Heart right ventricle (tissue), 16 donors: ENCODE data around the gene F12. TPM values are rescaled to one million over a fixed set of nuclear protein-coding genes. Genes with fewer than 3 reads are reported as not detected.

Experiments
- ATAC-seq, 8 donors: fragments of 200-7000 bp; cut with Tn5 transposase; one replicate each; pipeline ENCODE4 v1.9.1; 2020; ENCODE audit warnings: mild to moderate bottlenecking in 8 of 8, moderate library complexity in 8 of 8, moderate number of reproducible peaks in 1 of 8
- DNase-seq, 2 donors: peaks; one replicate each; pipeline ENCODE4 v3.0.0-alpha.2; 2020
- H3K27ac ChIP-seq, 10 donors: fragments of 200-600 bp; sonication (generic) in 2 of 10; one replicate each; pipeline versions ENCODE4 v1.5.0 to v1.8.0; 2020 to 2022; ENCODE audit warnings: mild to moderate bottlenecking in 3 of 10
- H3K27me3 ChIP-seq, 7 donors: fragments of 200-600 bp; one replicate each; pipeline ENCODE4 v1.8.0; 2021 to 2022; ENCODE audit warnings: mild to moderate bottlenecking in 2 of 7
- H3K36me3 ChIP-seq, 9 donors: fragments of 200-600 bp; sonication (generic) in 1 of 9; one replicate each; pipeline versions ENCODE4 v1.5.0 to v1.8.0; 2020 to 2022; ENCODE audit warnings: mild to moderate bottlenecking in 2 of 9
- H3K4me1 ChIP-seq, 9 donors: fragments of 200-600 bp; sonication (generic) in 1 of 9; one replicate each; pipeline versions ENCODE4 v1.5.0 to v1.8.0; 2020 to 2022; ENCODE audit warnings: mild to moderate bottlenecking in 4 of 9
- H3K4me3 ChIP-seq, 10 donors: fragments of 200-600 bp; sonication (generic) in 2 of 10; one replicate each; pipeline versions ENCODE4 v1.5.0 to v1.8.0; 2020 to 2022; ENCODE audit warnings: mild to moderate bottlenecking in 7 of 10, moderate library complexity in 2 of 10
- H3K9me3 ChIP-seq, 11 donors: fragments of 200-600 bp in 10 of 11; sonication (generic) in 2 of 11; one replicate each; pipeline versions ENCODE4 v1.5.0 to v1.8.0; 2013 to 2022; ENCODE audit warnings: mild to moderate bottlenecking in 2 of 11, control low read depth in 1 of 11, moderate library complexity in 1 of 11
- CTCF ChIP-seq, 9 donors: fragments of 200-600 bp; sonication (generic) in 2 of 9; IDR thresholded peaks; one replicate each; pipeline versions ENCODE4 v1.5.0 to v1.8.0; 2021 to 2022; ENCODE audit warnings: antibody characterized with exemption in 9 of 9, mild to moderate bottlenecking in 5 of 9, moderate library complexity in 1 of 9
- WGBS, 2 donors: extraction: QIAGEN DNeasy Blood & Tissue Kit; methylation state at CpG; one replicate each; pipeline ENCODE4 v1.1.7; 2013; ENCODE audit warnings: inconsistent platforms in 1 of 2; 5-methylcytosine and 5-hydroxymethylcytosine counted together
- intact Hi-C, 10 donors: fragments of 100-400 bp; cut with DNase I; formaldehyde crosslinking; loops; one replicate each; pipeline versions ENCODE4 v1.11.1 to v1.14.2; 2022
- polyA plus RNA-seq, 2 donors: library from polyadenylated mRNA; stranded (reverse); fragments of 200-250 nt; gene quantifications; one replicate each; pipeline ENCODE4 v1.2.3, GENCODE V29; 2013
- total RNA-seq, 10 donors: library from RNA; stranded (reverse); fragmentation: NEBNext Ultra II Directional in 3 of 10; extraction: Animal tissue kit (Norgen Biotek cat#: 25700) in 3 of 10; gene quantifications; one replicate each; pipeline versions ENCODE4 v1.2.1 to v1.2.4, GENCODE V29; 2021 to 2023
- donor health status: Arrhythmogenic right ventricular cardiomyopathy.
- donor health status: ischemic (EF 13 %, LVEDD 7.1; RV severe dilation, severe dysfunction).
- donor health status: healthy with polysubstance abuse.
- donor health status: DM: no; HTN: yes; CAD: no.
- donor health status: DM: no; HTN: no; CAD: no.
- donor health status: ischemic (EF 25% LVEDD 6.9; RV normal size, moderate dysfunction).
- donor health status: ischemic (EF 25% LVEDD 5.7; RV mildly dilated, moderate dysfunction).
- donor health status: healthy.
- donor health status: DM: yes; HTN: yes; CAD: no.
- donor health status: Ischemic cardiomyopathy.
- donor health status: ischemic (EF 35%, LVEDD 5.7; RV mildly dilated, moderate dysfunction).
- donor health status: nonischemic (EF 11% LVEDD 7.7; RV severe dilation, severe dysfunction).
- donor health status: DM: yes; HTN: yes; CAD: no.
- donor health status: PGD.
- donor health status: ischemic (EF 29% LVEDD 5.4; RV normal size, mild dysfunction).
- donor health status: nonischemic (EF 23%, LVEDD 6.1; RV moderate dilation, normal function).

Gene F12
- total and polyA plus RNA-seq, 12 donors, result 0.25 to 0.37 (median 0.28) TPM; not detected in 9

- intact Hi-C loops, result loop anchor here in 1 of 10 donors (10.0 kb wide), 1 partner anchor 266 kb away; no protein-coding TSS in a partner anchor
- WGBS, 2 donors, result 90 to 92% methylated on average over 6 of the region's 6 CpGs
- peaks cover 0 to 3% (median 0%) of the 10 kb centered on the region in 9 donors for H3K4me1 ChIP-seq
- ATAC-seq, result no peak
- no peak overlapping the region for H3K27ac ChIP-seq
- no peaks in the 10 kb centered on the region for H3K9me3 ChIP-seq
- TF ChIP-seq CTCF (IDR thresholded peaks at IDR 0.05), result no peak
- no peak overlapping the region for H3K4me3 ChIP-seq
- DNase-seq, result no peak
- H3K27me3 ChIP-seq, result peaks cover 0 to 42% (median 15%) of the 10 kb centered on the region in 7 donors
- no peaks in the 10 kb centered on the region for H3K36me3 ChIP-seq
Measured at GRCh38 chr5:177380805-177381126, 28.6 kb downstream of the F12 start.

GRCh38 chr5:177378884-177379883 lies 30.2 kb downstream of the F12 start:
- TF ChIP-seq CTCF (IDR thresholded peaks at IDR 0.05), result no peak
- Histone ChIP-seq H3K9me3 (no peaks in the 10 kb centered on the region), H3K36me3 (no peaks in the 10 kb centered on the region), H3K4me3 (no peak overlapping the region), H3K27me3 (peaks cover 0 to 32% (median 11%) of the 10 kb centered on the region in 7 donors), H3K27ac (no peak overlapping the region), H3K4me1 (peaks cover 0 to 3% (median 0%) of the 10 kb centered on the region in 9 donors)
- no peak for DNase-seq
- ATAC-seq, result no peak
- intact Hi-C loops, result loop anchor here in 1 of 10 donors (10.0 kb wide), 1 partner anchor 54 kb away; no protein-coding TSS in a partner anchor
- 80 to 86% methylated on average over 15 of the region's 15 CpGs for WGBS, 2 donors

GRCh38 chr5:177377851-177378776 lies 31.2 kb downstream of the F12 start:
- intact Hi-C loops, result loop anchor here in 1 of 10 donors (10.0 kb wide), 1 partner anchor 53 kb away; no protein-coding TSS in a partner anchor
- no peak for ATAC-seq
- WGBS, 2 donors, result 85 to 86% methylated on average over 8 of the region's 8 CpGs

More at GRCh38 chr5:177377851-177378776, 31.2 kb downstream of the F12 start:
- Histone ChIP-seq H3K9me3 (no peaks in the 10 kb centered on the region), H3K4me3 (no peak overlapping the region), H3K36me3 (peaks cover 0 to 1% (median 0%) of the 10 kb centered on the region in 9 donors), H3K4me1 (peaks cover 0 to 3% (median 0%) of the 10 kb centered on the region in 9 donors), H3K27me3 (peaks cover 0 to 21% (median 6%) of the 10 kb centered on the region in 7 donors), H3K27ac (no peak overlapping the region)
- no peak for DNase-seq
- no peak for TF ChIP-seq CTCF (IDR thresholded peaks at IDR 0.05)
